ENCODE data around the gene NDUFB7.

- no peak for TF ChIP-seq USF2 (IDR thresholded peaks at IDR 0.05; ENCODE audit: borderline replicate concordance, low read depth, low read length)
- TF ChIP-seq CTCF (IDR thresholded peaks at IDR 0.05) = no peak
- TF ChIP-seq MAX (IDR thresholded peaks at IDR 0.05; ENCODE audit: low read depth) = no peak
- TF ChIP-seq SMC3 (IDR thresholded peaks at IDR 0.05; ENCODE audit: low read depth, low read length) = no peak
- no peak for TF ChIP-seq FOXM1 (IDR thresholded peaks at IDR 0.05; ENCODE audit: low read depth)
- no peak for TF ChIP-seq POLR2AphosphoS5 (IDR thresholded peaks at IDR 0.05; ENCODE audit: low read depth, low read length)
- TF ChIP-seq, protein P1, sequence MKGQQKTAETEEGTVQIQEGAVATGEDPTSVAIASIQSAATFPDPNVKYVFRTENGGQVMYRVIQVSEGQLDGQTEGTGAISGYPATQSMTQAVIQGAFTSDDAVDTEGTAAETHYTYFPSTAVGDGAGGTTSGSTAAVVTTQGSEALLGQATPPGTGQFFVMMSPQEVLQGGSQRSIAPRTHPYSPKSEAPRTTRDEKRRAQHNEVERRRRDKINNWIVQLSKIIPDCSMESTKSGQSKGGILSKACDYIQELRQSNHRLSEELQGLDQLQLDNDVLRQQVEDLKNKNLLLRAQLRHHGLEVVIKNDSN (IDR thresholded peaks at IDR 0.05; ENCODE audit: borderline replicate concordance, low read depth) = no peak
- TF ChIP-seq FOSL2 (IDR thresholded peaks at IDR 0.05; ENCODE audit: borderline replicate concordance, low read depth) = no peak
- no peak for TF ChIP-seq ZBTB33 (IDR thresholded peaks at IDR 0.05; ENCODE audit: borderline replicate concordance, low read depth)
- TF ChIP-seq NFIC (IDR thresholded peaks at IDR 0.05; ENCODE audit: borderline replicate concordance) = no peak
- no peak for TF ChIP-seq EP300 (IDR thresholded peaks at IDR 0.05; ENCODE audit: borderline replicate concordance in 1 of 2, low read depth in 1 of 2, low read length in 1 of 2)
- no peak for TF ChIP-seq RAD21 (IDR thresholded peaks at IDR 0.05; ENCODE audit: low read length)
- no peak for TF ChIP-seq MXI1 (IDR thresholded peaks at IDR 0.05; ENCODE audit: low read depth, low read length)
- TF ChIP-seq JUND (IDR thresholded peaks at IDR 0.05) = no peak
Measured at GRCh38 chr19:14614099-14614412, 42.2 kb upstream of the NDUFB7 start.
